Brain microvascular endothelial cell (primary cell): ENCODE results near the gene OR12D3.

Experiments
- DNase-seq: peaks from one replicate; pipeline ENCODE4 v3.0.0-alpha.2; 2020
- H3K27ac ChIP-seq: fragments of 250-450 bp; sonication (Bioruptor Pico); 2 replicates; pipeline ENCODE4 v1.5.1; 2020; ENCODE audit warnings: mild to moderate bottlenecking, moderate library complexity
- H3K27me3 ChIP-seq: fragments of 250-450 bp; sonication (Bioruptor Pico); replicated peaks from 2 replicates; pipeline ENCODE4 v1.5.1; 2020; ENCODE audit warnings: mild to moderate bottlenecking
- H3K36me3 ChIP-seq: fragments of 250-450 bp; sonication (Bioruptor Pico); replicated peaks from 2 replicates; pipeline ENCODE4 v1.5.1; 2020; ENCODE audit warnings: mild to moderate bottlenecking
- H3K4me3 ChIP-seq: 2 replicates; pipeline ENCODE4 v1.5.1; 2011; ENCODE audit warnings: low read depth, mild to moderate bottlenecking, control low read depth, low read length, moderate library complexity
- CTCF ChIP-seq: IDR thresholded peaks from 2 replicates; pipeline ENCODE4 v1.5.1; 2011; ENCODE audit warnings: low read depth, mild to moderate bottlenecking, moderate library complexity, low read length, control low read depth, inconsistent platforms; ENCODE audit errors: missing control alignments
- in situ Hi-C: cut with HindIII; loops from 2 replicates; pipeline ENCODE4 v1.10.0; 2017; ENCODE audit warnings: low sequenced_read_pairs, low pct_ligation_motif_present

The OR12D3 gene

GRCh38 chr6:29399525-29399924, 24.4 kb upstream of the OR12D3 start:
- H3K36me3 ChIP-seq: no peaks in the 10 kb centered on the region
- no peak overlapping the region for H3K4me3 ChIP-seq
- DNase-seq: no peak
- H3K27ac ChIP-seq: no peak overlapping the region
- H3K27me3 ChIP-seq: no peaks in the 10 kb centered on the region
- TF ChIP-seq CTCF: no peak
- in situ Hi-C loops: no loop called here

GRCh38 chr6:29395331-29395730, 20.2 kb upstream of the OR12D3 start, which contains the start of gene OR12D2:
TSS of gene OR12D2 (plus strand) at chr6:29395631. CDS start at chr6:29396700, 1,069 bp downstream.
- H3K27me3 ChIP-seq: no peaks in the 10 kb centered on the region
- no peak for TF ChIP-seq CTCF
- no peak within 1 kb of the TSS for H3K27ac ChIP-seq
- no peak for DNase-seq
- H3K36me3 ChIP-seq: no peaks in the 10 kb centered on the region
- H3K4me3 ChIP-seq: no peak within 1 kb of the TSS
- in situ Hi-C loops: no loop called here

GRCh38 chr6:29388533-29388932, 13.4 kb upstream of the OR12D3 start:
- Histone ChIP-seq H3K4me3 (no peak overlapping the region), H3K27ac (no peak overlapping the region), H3K27me3 (no peaks in the 10 kb centered on the region), H3K36me3 (no peaks in the 10 kb centered on the region)
- in situ Hi-C loops: no loop called here
- no peak for TF ChIP-seq CTCF
- DNase-seq: no peak

GRCh38 chr6:29376003-29376402, 912 bp upstream of the OR12D3 start:
- TF ChIP-seq CTCF: peak; percentile 22
- H3K4me3 ChIP-seq: no peak overlapping the region
- in situ Hi-C loops: no loop called here
- DNase-seq: peak; percentile 9
- H3K27ac ChIP-seq: no peak overlapping the region
- H3K27me3 ChIP-seq: no peaks in the 10 kb centered on the region
- no peaks in the 10 kb centered on the region for H3K36me3 ChIP-seq

- H3K27me3 ChIP-seq: no peaks in the 10 kb centered on the region
- no peaks in the 10 kb centered on the region for H3K36me3 ChIP-seq
- TF ChIP-seq CTCF: no peak
- in situ Hi-C loops: no loop called here
- no peak within 1 kb of the TSS for H3K4me3 ChIP-seq
- no peak within 1 kb of the TSS for H3K27ac ChIP-seq
- DNase-seq: no peak
Observed at GRCh38 chr6:29368765-29369164, 6.3 kb downstream of the OR12D3 start, which contains the start of gene OR5V1. TSS of gene OR5V1 (minus strand) at chr6:29368865. CDS start at chr6:29356195, 12,670 bp downstream.

GRCh38 chr6:29355603-29356002, 19.5 kb downstream of the OR12D3 start:
- in situ Hi-C loops: no loop called here
- Histone ChIP-seq H3K27me3 (no peaks in the 10 kb centered on the region), H3K27ac (no peak overlapping the region), H3K4me3 (no peak overlapping the region), H3K36me3 (no peaks in the 10 kb centered on the region)
- DNase-seq: no peak
- no peak for TF ChIP-seq CTCF
